ENCODE results near the gene ESF1.

DNA sequence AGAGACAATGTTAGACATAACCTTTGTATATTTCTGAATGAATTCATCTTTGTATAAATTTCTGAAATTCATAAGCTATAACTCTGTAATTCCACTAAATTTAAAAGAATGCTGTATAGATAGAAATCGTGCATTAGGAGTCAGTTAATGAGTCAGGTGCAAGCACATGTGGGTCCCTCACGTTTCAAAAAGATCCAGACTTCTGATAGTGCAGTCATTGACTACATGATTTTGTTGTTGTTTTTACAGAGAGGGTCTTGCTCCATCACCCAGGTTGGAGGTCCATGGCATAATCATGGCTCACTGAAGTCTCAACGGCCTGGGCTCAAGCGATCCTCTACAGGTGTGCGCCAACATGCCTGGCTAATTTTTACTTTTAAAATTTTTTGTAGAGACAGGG is 14.6 kb downstream of the ESF1 start:
- TF ChIP-seq, protein P1, sequence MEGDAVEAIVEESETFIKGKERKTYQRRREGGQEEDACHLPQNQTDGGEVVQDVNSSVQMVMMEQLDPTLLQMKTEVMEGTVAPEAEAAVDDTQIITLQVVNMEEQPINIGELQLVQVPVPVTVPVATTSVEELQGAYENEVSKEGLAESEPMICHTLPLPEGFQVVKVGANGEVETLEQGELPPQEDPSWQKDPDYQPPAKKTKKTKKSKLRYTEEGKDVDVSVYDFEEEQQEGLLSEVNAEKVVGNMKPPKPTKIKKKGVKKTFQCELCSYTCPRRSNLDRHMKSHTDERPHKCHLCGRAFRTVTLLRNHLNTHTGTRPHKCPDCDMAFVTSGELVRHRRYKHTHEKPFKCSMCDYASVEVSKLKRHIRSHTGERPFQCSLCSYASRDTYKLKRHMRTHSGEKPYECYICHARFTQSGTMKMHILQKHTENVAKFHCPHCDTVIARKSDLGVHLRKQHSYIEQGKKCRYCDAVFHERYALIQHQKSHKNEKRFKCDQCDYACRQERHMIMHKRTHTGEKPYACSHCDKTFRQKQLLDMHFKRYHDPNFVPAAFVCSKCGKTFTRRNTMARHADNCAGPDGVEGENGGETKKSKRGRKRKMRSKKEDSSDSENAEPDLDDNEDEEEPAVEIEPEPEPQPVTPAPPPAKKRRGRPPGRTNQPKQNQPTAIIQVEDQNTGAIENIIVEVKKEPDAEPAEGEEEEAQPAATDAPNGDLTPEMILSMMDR (IDR thresholded peaks at IDR 0.05): no peak
- TF ChIP-seq EZH2 (IDR thresholded peaks at IDR 0.05; ENCODE audit: borderline replicate concordance, insufficient read depth, low read depth, low read length, poor library complexity, severe bottlenecking): no peak
